RWPE2 (cell line): ENCODE data around the gene EGFL7.

Experiments used
- ATAC-seq: fragments of 200-7000 bp; cut with Tn5 transposase; 3 replicates; pipeline ENCODE4 v1.9.1; 2021; ENCODE audit warnings: low read depth
- DNase-seq: peaks from one replicate; pipeline ENCODE4 v3.0.0-alpha.2; 2020; ENCODE audit warnings: low spot score
- H3K27ac ChIP-seq: fragments of 450-650 bp; 2 replicates; pipeline ENCODE4 v1.5.1; 2017; ENCODE audit warnings: mild to moderate bottlenecking; ENCODE audit not compliant: poor library complexity, severe bottlenecking
- H3K27me3 ChIP-seq: fragments of 250-450 bp; sonication (Bioruptor Pico); 2 replicates; pipeline ENCODE4 v1.5.1; 2021; ENCODE audit warnings: mild to moderate bottlenecking, moderate library complexity; ENCODE audit not compliant: insufficient read depth, poor library complexity, severe bottlenecking
- H3K36me3 ChIP-seq: fragments of 250-450 bp; sonication (Bioruptor Pico); 2 replicates; pipeline ENCODE4 v1.5.1; 2020; ENCODE audit warnings: low read depth, mild to moderate bottlenecking, moderate library complexity
- H3K4me1 ChIP-seq: fragments of 250-450 bp; sonication (Bioruptor Pico); 2 replicates; pipeline ENCODE4 v1.5.1; 2021; ENCODE audit warnings: mild to moderate bottlenecking, moderate library complexity; ENCODE audit not compliant: insufficient read depth, poor library complexity, severe bottlenecking
- H3K4me3 ChIP-seq: fragments of 250-450 bp; sonication (Bioruptor Pico); 2 replicates; pipeline ENCODE4 v1.5.1; 2021; ENCODE audit warnings: mild to moderate bottlenecking, moderate library complexity; ENCODE audit not compliant: severe bottlenecking
- H3K9me3 ChIP-seq: fragments of 250-450 bp; sonication (Bioruptor Pico); 2 replicates; pipeline ENCODE4 v1.5.1; 2021; ENCODE audit warnings: mild to moderate bottlenecking, moderate library complexity; ENCODE audit not compliant: severe bottlenecking
- TF ChIP-seq, protein P1 (sequence below): fragments of 450-650 bp; IDR thresholded peaks from one replicate; pipeline ENCODE4 v1.5.1; 2017; ENCODE audit warnings: mild to moderate bottlenecking, moderate library complexity; ENCODE audit not compliant: poor library complexity, severe bottlenecking

Gene EGFL7

DNA sequence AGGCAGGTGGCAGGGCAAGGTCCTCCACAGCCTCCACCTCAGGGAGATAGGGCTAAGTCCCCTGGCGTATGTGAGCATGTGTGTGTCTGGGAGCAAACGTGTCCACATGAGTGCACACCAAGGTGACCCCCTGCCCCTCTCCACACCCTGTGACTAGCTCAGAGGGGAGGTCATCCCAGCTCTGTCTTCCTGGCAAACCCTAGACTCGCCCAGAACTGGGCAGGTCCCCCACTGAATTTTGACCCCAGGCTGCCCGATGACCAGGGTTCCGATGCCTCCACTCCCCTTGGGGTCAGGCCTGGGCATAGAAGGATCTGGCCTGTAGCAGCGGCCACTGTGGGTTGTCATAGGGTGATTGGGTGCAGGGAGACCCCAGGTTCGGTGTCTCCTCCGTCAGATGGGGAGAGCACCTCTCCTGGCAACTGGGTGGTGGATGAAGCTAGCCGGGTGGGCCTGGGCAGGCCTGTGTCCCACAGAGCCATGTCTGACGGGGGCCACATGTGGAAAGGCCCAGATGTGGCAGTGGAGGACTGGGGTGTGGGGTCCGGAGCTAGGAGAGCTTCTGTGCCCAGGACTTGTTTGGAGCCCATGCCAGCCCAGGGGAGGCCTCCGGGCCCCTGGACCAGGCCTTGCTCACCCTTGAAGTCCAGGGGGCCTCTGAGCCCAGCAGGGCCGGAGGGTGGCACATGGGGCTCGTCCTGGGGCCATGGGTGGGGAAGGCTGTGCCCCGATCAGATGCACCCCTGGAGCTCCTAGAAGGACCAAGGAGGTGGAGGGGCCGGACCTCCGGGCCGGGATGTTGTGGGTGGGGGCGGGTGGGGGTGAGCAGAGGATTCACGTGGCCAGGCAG lies 55.9 kb downstream of the EGFL7 start:
- Histone ChIP-seq H3K36me3 (peaks cover 10% of the 10 kb centered on the region), H3K4me3 (no peak overlapping the region), H3K27ac (no peak overlapping the region), H3K4me1 (peaks cover 16% of the 10 kb centered on the region), H3K9me3 (no peaks in the 10 kb centered on the region), H3K27me3 (no peaks in the 10 kb centered on the region)
- no peak for DNase-seq
- ATAC-seq: no peak
- TF ChIP-seq, protein P1, sequence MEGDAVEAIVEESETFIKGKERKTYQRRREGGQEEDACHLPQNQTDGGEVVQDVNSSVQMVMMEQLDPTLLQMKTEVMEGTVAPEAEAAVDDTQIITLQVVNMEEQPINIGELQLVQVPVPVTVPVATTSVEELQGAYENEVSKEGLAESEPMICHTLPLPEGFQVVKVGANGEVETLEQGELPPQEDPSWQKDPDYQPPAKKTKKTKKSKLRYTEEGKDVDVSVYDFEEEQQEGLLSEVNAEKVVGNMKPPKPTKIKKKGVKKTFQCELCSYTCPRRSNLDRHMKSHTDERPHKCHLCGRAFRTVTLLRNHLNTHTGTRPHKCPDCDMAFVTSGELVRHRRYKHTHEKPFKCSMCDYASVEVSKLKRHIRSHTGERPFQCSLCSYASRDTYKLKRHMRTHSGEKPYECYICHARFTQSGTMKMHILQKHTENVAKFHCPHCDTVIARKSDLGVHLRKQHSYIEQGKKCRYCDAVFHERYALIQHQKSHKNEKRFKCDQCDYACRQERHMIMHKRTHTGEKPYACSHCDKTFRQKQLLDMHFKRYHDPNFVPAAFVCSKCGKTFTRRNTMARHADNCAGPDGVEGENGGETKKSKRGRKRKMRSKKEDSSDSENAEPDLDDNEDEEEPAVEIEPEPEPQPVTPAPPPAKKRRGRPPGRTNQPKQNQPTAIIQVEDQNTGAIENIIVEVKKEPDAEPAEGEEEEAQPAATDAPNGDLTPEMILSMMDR: no peak

DNA sequence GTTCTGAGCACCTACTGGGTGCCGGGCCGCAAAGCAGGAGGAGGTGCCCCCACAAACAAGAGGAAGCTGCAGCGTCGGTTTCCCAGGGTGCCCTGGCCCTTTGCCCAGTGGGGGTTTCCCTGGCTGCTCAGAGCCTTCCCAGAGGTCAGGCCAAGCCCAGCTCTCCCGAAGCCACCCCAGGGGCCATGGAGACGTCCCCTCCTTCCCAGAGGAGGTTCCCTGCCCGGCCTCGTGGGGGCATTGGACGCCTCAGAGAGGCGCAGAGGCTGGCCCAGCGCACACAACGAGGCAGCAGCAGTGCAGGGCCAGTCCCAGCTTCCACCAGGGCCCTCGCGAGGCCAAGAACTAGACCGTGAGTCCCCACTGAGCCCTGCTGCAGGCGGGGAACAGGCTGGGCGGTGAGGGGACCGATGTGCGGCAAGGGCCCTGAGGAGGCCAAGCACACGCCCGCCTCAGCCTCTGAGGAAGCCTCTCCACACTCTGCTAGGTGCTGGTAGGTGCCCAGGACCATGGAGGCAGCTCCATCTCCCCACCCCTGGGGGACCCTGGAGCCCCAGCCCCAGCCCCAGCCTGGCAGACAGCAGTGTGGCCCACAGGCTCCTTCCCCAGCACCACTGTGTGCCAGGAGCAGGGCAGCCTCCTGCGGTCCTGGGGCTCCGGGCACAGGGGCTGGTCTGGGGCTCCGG lies 56.6 kb downstream of the EGFL7 start:
- Histone ChIP-seq H3K27ac (no peak overlapping the region), H3K4me3 (no peak overlapping the region), H3K36me3 (peaks cover 18% of the 10 kb centered on the region), H3K9me3 (no peaks in the 10 kb centered on the region), H3K27me3 (no peaks in the 10 kb centered on the region), H3K4me1 (peaks cover 16% of the 10 kb centered on the region)
- TF ChIP-seq, protein P1: no peak
- ATAC-seq (no peak), DNase-seq (no peak)

DNA sequence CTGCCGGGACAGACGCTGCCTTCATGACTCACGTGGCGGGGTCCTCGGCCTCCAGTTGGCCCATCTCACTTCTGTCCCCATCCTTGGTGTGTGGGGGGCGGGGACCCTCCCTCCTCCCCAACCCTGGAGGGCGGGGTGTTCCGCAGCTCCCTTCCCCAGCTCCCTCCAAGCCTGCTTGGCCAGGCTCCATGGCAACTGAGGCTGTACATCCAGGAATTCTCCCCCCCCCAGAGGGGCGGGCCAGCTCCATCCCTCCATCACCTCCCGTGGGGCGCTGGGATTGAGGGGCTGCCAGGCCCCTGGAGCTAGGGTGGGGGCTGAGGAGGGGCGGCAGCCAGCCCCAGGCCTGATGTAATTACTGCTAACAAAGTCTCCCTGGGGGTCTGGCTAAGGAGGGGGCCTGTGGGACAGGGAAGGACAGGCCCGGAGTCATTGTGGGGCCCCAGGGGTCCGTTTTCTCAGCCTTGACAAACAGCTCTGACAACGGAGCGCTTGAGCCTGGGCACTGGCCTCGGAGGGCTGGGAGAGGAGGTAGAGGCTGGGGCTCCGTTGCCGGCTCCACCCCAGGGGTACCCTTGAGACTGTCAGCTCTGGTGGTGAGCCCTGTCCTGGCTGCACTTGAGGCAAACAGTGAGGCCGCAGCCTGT lies 57.7 kb downstream of the EGFL7 start:
- Histone ChIP-seq H3K27ac (peak overlapping the region; percentile 33), H3K4me1 (peaks cover 16% of the 10 kb centered on the region), H3K27me3 (no peaks in the 10 kb centered on the region), H3K4me3 (no peak overlapping the region), H3K9me3 (no peaks in the 10 kb centered on the region), H3K36me3 (peaks cover 29% of the 10 kb centered on the region)
- ATAC-seq: no peak
- no peak for DNase-seq
- TF ChIP-seq, protein P1: no peak

DNA sequence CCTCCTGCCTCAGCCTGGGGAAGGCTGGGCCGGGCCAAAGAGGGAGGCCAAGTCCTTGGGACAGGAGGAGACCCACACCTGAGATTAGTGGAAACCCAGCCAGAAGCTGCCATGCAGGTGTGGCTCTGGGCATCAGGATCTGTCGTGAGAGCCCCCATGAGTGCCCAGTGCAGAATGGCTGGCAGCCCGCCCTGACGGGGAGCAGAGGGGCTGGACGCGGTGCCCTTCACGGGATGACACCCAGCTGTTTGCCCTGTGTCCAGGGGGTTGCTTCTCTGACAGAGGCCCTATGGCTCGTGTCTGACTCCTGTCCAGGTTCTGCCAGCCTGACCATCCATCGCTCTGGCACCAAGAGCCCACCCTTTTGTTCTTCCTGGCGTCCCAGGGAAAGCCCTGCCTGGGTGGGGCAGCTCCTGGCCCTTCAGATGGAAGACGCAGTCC lies 58.2 kb downstream of the EGFL7 start:
- no peaks in the 10 kb centered on the region for H3K27me3 ChIP-seq
- H3K27ac ChIP-seq: peak overlapping the region; percentile 33
- peaks cover 21% of the 10 kb centered on the region for H3K4me1 ChIP-seq
- TF ChIP-seq, protein P1: no peak
- ATAC-seq (no peak), DNase-seq (no peak)
- no peaks in the 10 kb centered on the region for H3K9me3 ChIP-seq
- no peak overlapping the region for H3K4me3 ChIP-seq
- peaks cover 34% of the 10 kb centered on the region for H3K36me3 ChIP-seq
